Muscle layer of duodenum (tissue), 2 donors: Measurements from ENCODE around the gene RXFP2.

Experiments used
- H3K27ac ChIP-seq: one replicate; pipeline ENCODE4 v1.7.0; 2013; ENCODE audit warnings: mild to moderate bottlenecking, low read length
- H3K27me3 ChIP-seq: one replicate; pipeline ENCODE4 v1.7.0; 2013; ENCODE audit warnings: low read depth, mild to moderate bottlenecking, control low read depth, low read length
- H3K36me3 ChIP-seq, 2 donors: one replicate each; pipeline ENCODE4 v1.7.0; 2013; ENCODE audit warnings: low read length in 2 of 2, control low read depth in 1 of 2, mild to moderate bottlenecking in 1 of 2; ENCODE audit not compliant: insufficient read depth in 2 of 2, control insufficient read depth in 1 of 2
- H3K4me1 ChIP-seq, 2 donors: one replicate each; pipeline ENCODE4 v1.7.0; 2013; ENCODE audit warnings: low read length in 2 of 2, mild to moderate bottlenecking in 2 of 2, control low read depth in 1 of 2, moderate library complexity in 1 of 2; ENCODE audit not compliant: insufficient read depth in 2 of 2, control insufficient read depth in 1 of 2
- H3K4me3 ChIP-seq, 2 donors: one replicate each; pipeline ENCODE4 v1.7.0; 2013; ENCODE audit warnings: low read length in 2 of 2, low read depth in 1 of 2, mild to moderate bottlenecking in 1 of 2
- H3K9me3 ChIP-seq, 2 donors: one replicate each; pipeline ENCODE4 v1.7.0; 2013; ENCODE audit warnings: low read length in 2 of 2, control low read depth in 1 of 2, mild to moderate bottlenecking in 1 of 2; ENCODE audit not compliant: control insufficient read depth in 1 of 2
- donor health status: healthy.

RXFP2 gene

GRCh38 chr13:31739226-31739625 is at the start of gene RXFP2:
Gene RXFP2 (plus strand): TSS chr13:31739526. CDS start chr13:31739613, 87 bp downstream.
- H3K4me3 ChIP-seq = no peak within 1 kb of the TSS
- H3K36me3 ChIP-seq = no peaks in the 10 kb centered on the region
- H3K4me1 ChIP-seq = no peaks in the 10 kb centered on the region
- H3K27ac ChIP-seq = no peak within 1 kb of the TSS
- H3K27me3 ChIP-seq = peaks cover 4% of the 10 kb centered on the region
- H3K9me3 ChIP-seq = no peaks in the 10 kb centered on the region

GRCh38 chr13:31697290-31697689 is 42.0 kb upstream of the RXFP2 start:
- H3K4me3 ChIP-seq = no peak overlapping the region
- H3K4me1 ChIP-seq = no peaks in the 10 kb centered on the region
- H3K27me3 ChIP-seq = no peaks in the 10 kb centered on the region
- peaks cover 0 to 12% of the 10 kb centered on the region in 2 donors for H3K9me3 ChIP-seq
- H3K27ac ChIP-seq = no peak overlapping the region
- no peaks in the 10 kb centered on the region for H3K36me3 ChIP-seq

- H3K36me3 ChIP-seq = no peaks in the 10 kb centered on the region
- H3K27ac ChIP-seq = no peak overlapping the region
- H3K4me1 ChIP-seq = no peaks in the 10 kb centered on the region
- H3K4me3 ChIP-seq = no peak overlapping the region
- no peaks in the 10 kb centered on the region for H3K27me3 ChIP-seq
- H3K9me3 ChIP-seq = peaks cover 0 to 8% of the 10 kb centered on the region in 2 donors
These were observed 39.7 kb upstream of the RXFP2 start for GRCh38 chr13:31699650-31700049.

GRCh38 chr13:31703780-31704179 is 35.5 kb upstream of the RXFP2 start:
- H3K4me3 ChIP-seq = no peak overlapping the region
- no peaks in the 10 kb centered on the region for H3K27me3 ChIP-seq
- H3K9me3 ChIP-seq = no peaks in the 10 kb centered on the region
- H3K36me3 ChIP-seq = no peaks in the 10 kb centered on the region
- no peak overlapping the region for H3K27ac ChIP-seq
- no peaks in the 10 kb centered on the region for H3K4me1 ChIP-seq

GRCh38 chr13:31706105-31706504 is 33.2 kb upstream of the RXFP2 start:
- H3K27me3 ChIP-seq = no peaks in the 10 kb centered on the region
- no peaks in the 10 kb centered on the region for H3K4me1 ChIP-seq
- no peaks in the 10 kb centered on the region for H3K9me3 ChIP-seq
- no peaks in the 10 kb centered on the region for H3K36me3 ChIP-seq
- no peak overlapping the region for H3K4me3 ChIP-seq
- H3K27ac ChIP-seq = no peak overlapping the region

- no peaks in the 10 kb centered on the region for H3K27me3 ChIP-seq
- no peak overlapping the region for H3K27ac ChIP-seq
- no peaks in the 10 kb centered on the region for H3K36me3 ChIP-seq
- H3K9me3 ChIP-seq = no peaks in the 10 kb centered on the region
- H3K4me1 ChIP-seq = no peaks in the 10 kb centered on the region
- no peak overlapping the region for H3K4me3 ChIP-seq
These were observed 21.7 kb upstream of the RXFP2 start for GRCh38 chr13:31717583-31717982.

GRCh38 chr13:31719214-31719613 is 20.1 kb upstream of the RXFP2 start:
- no peaks in the 10 kb centered on the region for H3K27me3 ChIP-seq
- H3K36me3 ChIP-seq = no peaks in the 10 kb centered on the region
- H3K4me3 ChIP-seq = no peak overlapping the region
- no peaks in the 10 kb centered on the region for H3K4me1 ChIP-seq
- H3K9me3 ChIP-seq = no peaks in the 10 kb centered on the region
- H3K27ac ChIP-seq = no peak overlapping the region

- H3K9me3 ChIP-seq = no peaks in the 10 kb centered on the region
- no peaks in the 10 kb centered on the region for H3K36me3 ChIP-seq
- H3K27ac ChIP-seq = no peak overlapping the region
- H3K4me1 ChIP-seq = no peaks in the 10 kb centered on the region
- H3K27me3 ChIP-seq = no peaks in the 10 kb centered on the region
- H3K4me3 ChIP-seq = no peak overlapping the region
These were observed 16.7 kb upstream of the RXFP2 start for GRCh38 chr13:31722673-31723072.

GRCh38 chr13:31725841-31726240 is 13.5 kb upstream of the RXFP2 start:
- Histone ChIP-seq H3K9me3 (no peaks in the 10 kb centered on the region), H3K36me3 (no peaks in the 10 kb centered on the region), H3K27ac (no peak overlapping the region), H3K4me1 (no peaks in the 10 kb centered on the region), H3K4me3 (no peak overlapping the region), H3K27me3 (no peaks in the 10 kb centered on the region)

GRCh38 chr13:31731921-31732320 is 7.4 kb upstream of the RXFP2 start:
- Histone ChIP-seq H3K36me3 (no peaks in the 10 kb centered on the region), H3K9me3 (no peaks in the 10 kb centered on the region), H3K4me1 (no peaks in the 10 kb centered on the region), H3K27ac (no peak overlapping the region), H3K27me3 (no peaks in the 10 kb centered on the region), H3K4me3 (no peak overlapping the region)

- Histone ChIP-seq H3K4me3 (no peak overlapping the region), H3K27me3 (no peaks in the 10 kb centered on the region), H3K9me3 (no peaks in the 10 kb centered on the region), H3K27ac (no peak overlapping the region), H3K4me1 (no peaks in the 10 kb centered on the region), H3K36me3 (no peaks in the 10 kb centered on the region)
These were observed 6.3 kb upstream of the RXFP2 start for GRCh38 chr13:31733066-31733465.

GRCh38 chr13:31733647-31734046 is 5.7 kb upstream of the RXFP2 start:
- no peak overlapping the region for H3K4me3 ChIP-seq
- no peaks in the 10 kb centered on the region for H3K4me1 ChIP-seq
- no peaks in the 10 kb centered on the region for H3K9me3 ChIP-seq
- no peaks in the 10 kb centered on the region for H3K27me3 ChIP-seq
- H3K27ac ChIP-seq = no peak overlapping the region
- no peaks in the 10 kb centered on the region for H3K36me3 ChIP-seq
